K562 (cell line): Measurements from ENCODE around the gene ANTKMT. TPM values are rescaled to one million over a fixed set of nuclear protein-coding genes. Genes with fewer than 3 reads are reported as not detected.

Experiments used
- ARHGAP35 ChIP-seq: fragments of 450-650 bp; IDR thresholded peaks from 2 replicates; pipeline ENCODE4 v1.6.1; 2018; ENCODE audit not compliant: partially characterized antibody
- BCL6 ChIP-seq: fragments of 250-450 bp; sonication (Bioruptor Pico); IDR thresholded peaks from 2 replicates; pipeline ENCODE4 v1.4.0; 2020
- CBFA2T2 ChIP-seq: fragments of 450-650 bp; conservative IDR thresholded peaks from 2 replicates; pipeline ENCODE4 v1.6.1; 2017; ENCODE audit warnings: mild to moderate bottlenecking
- ETS2 ChIP-seq: IDR thresholded peaks from 2 replicates; pipeline ENCODE4 v1.6.1; 2016; ENCODE audit warnings: borderline replicate concordance, missing genetic modification characterization, mild to moderate bottlenecking, moderate library complexity, missing compliant biosample characterization; ENCODE audit not compliant: poor library complexity, severe bottlenecking
- HLTF ChIP-seq: fragments of 450-650 bp; IDR thresholded peaks from 2 replicates; pipeline ENCODE4 v1.6.1; 2016
- MBD2 ChIP-seq: sonication (generic); IDR thresholded peaks from 2 replicates; pipeline ENCODE4 v1.6.1; 2016; ENCODE audit warnings: low read depth, borderline replicate concordance
- NRF1 ChIP-seq, 2 experiments: fragments of 450-650 bp; IDR thresholded peaks in 1 of 2; conservative IDR thresholded peaks in 1 of 2; 2 replicates each; pipeline ENCODE4 v1.6.1; 2014; ENCODE audit warnings: mild to moderate bottlenecking in 2 of 2
- PHF21A ChIP-seq: fragments of 450-650 bp; IDR thresholded peaks from 2 replicates; pipeline ENCODE4 v1.6.1; 2017; ENCODE audit warnings: low read depth, borderline replicate concordance
- RB1 ChIP-seq: fragments of 450-650 bp; IDR thresholded peaks from 2 replicates; pipeline ENCODE4 v1.6.1; 2017; ENCODE audit warnings: low read depth, mild to moderate bottlenecking
- SRSF3 ChIP-seq: fragments of 200-400 bp; formaldehyde crosslinking; IDR thresholded peaks from 2 replicates; pipeline ENCODE4 v1.6.1; 2016; ENCODE audit warnings: mild to moderate bottlenecking, low read length, moderate library complexity; ENCODE audit not compliant: insufficient read depth
- ZBTB33 ChIP-seq: sonication (generic); formaldehyde crosslinking; IDR thresholded peaks from 2 replicates; pipeline ENCODE4 v1.8.1; 2023; ENCODE audit warnings: mild to moderate bottlenecking, missing genetic modification reagents
- ZNF23 ChIP-seq: fragments of 250-450 bp; sonication (Bioruptor Pico); IDR thresholded peaks from 2 replicates; pipeline ENCODE4 v1.4.0; 2020; ENCODE audit warnings: mild to moderate bottlenecking
- ZNF239 ChIP-seq: fragments of 250-450 bp; sonication (Bioruptor Pico); IDR thresholded peaks from 2 replicates; pipeline ENCODE4 v1.4.0; 2020; ENCODE audit warnings: mild to moderate bottlenecking
- ZNF561 ChIP-seq: fragments of 450-650 bp; formaldehyde crosslinking; conservative IDR thresholded peaks from 2 replicates; pipeline ENCODE4 v1.4.0; 2020; ENCODE audit warnings: mild to moderate bottlenecking, moderate library complexity
- ZNF584 ChIP-seq: fragments of 200-800 bp; sonication (Bioruptor generic); IDR thresholded peaks from 2 replicates; pipeline ENCODE4 v1.6.1; 2016; ENCODE audit warnings: low read depth, mild to moderate bottlenecking, missing genetic modification characterization, missing compliant biosample characterization
- ZNF644 ChIP-seq: fragments of 200-800 bp; sonication (Bioruptor generic); IDR thresholded peaks from 2 replicates; pipeline ENCODE4 v1.6.1; 2016; ENCODE audit warnings: low read depth, missing genetic modification characterization, missing compliant biosample characterization
- polyA plus RNA-seq, 8 experiments: library from polyadenylated mRNA; depleted of rRNA in 4 of 8; stranded (reverse) in 5 of 8; unstranded in 3 of 8; fragments of >200 nt; fragmentation: Nextera tagmentation in 2 of 8; fragmentation: Illumina TruSeq in 1 of 8; extraction: Ambion mirVana in 2 of 8; extraction: Trizol in 1 of 8; gene quantifications; 2 replicates each; pipeline versions ENCODE4 v1.2.1 to v1.2.3, GENCODE V29; 2011 to 2014; ENCODE audit warnings: inconsistent platforms in 1 of 8, missing spikeins in 1 of 8
- total RNA-seq, 7 experiments: library from RNA; depleted of rRNA in 6 of 7; stranded (reverse); fragments of >200 nt in 6 of 7; fragmentation: Illumina TruSeq in 2 of 7; extraction: Trizol in 2 of 7; gene quantifications; 2 replicates each; pipeline versions ENCODE4 v1.2.1 to v1.2.3, GENCODE V29; 2011 to 2021; ENCODE audit warnings: low replicate concordance in 1 of 7
- TF ChIP-seq, protein P1 (sequence below): IDR thresholded peaks from 3 replicates; pipeline ENCODE4 v1.6.1; 2011; ENCODE audit warnings: borderline replicate concordance, mild to moderate bottlenecking; ENCODE audit not compliant: insufficient read length, insufficient read depth
- TF ChIP-seq, protein P2 (sequence below), 2 experiments: fragments of 150-350 bp in 1 of 2; IDR thresholded peaks; 2 replicates each; pipeline ENCODE4 v1.6.1; 2012 to 2016; ENCODE audit warnings: low read depth in 2 of 2, low read length in 2 of 2, mild to moderate bottlenecking in 1 of 2, moderate library complexity in 1 of 2
- TF ChIP-seq, protein P3 (sequence below): fragments of 450-650 bp; IDR thresholded peaks from 2 replicates; pipeline ENCODE4 v1.7.1; 2018; ENCODE audit warnings: mild to moderate bottlenecking, low read depth; ENCODE audit not compliant: partially characterized antibody

The ANTKMT gene
- total and polyA plus RNA-seq, 9 of the 15 experiments (the other 6 are each of a cell fraction or from before 2014, with no cell fraction given) = 0.58 to 217 (median 19.1) TPM

DNA sequence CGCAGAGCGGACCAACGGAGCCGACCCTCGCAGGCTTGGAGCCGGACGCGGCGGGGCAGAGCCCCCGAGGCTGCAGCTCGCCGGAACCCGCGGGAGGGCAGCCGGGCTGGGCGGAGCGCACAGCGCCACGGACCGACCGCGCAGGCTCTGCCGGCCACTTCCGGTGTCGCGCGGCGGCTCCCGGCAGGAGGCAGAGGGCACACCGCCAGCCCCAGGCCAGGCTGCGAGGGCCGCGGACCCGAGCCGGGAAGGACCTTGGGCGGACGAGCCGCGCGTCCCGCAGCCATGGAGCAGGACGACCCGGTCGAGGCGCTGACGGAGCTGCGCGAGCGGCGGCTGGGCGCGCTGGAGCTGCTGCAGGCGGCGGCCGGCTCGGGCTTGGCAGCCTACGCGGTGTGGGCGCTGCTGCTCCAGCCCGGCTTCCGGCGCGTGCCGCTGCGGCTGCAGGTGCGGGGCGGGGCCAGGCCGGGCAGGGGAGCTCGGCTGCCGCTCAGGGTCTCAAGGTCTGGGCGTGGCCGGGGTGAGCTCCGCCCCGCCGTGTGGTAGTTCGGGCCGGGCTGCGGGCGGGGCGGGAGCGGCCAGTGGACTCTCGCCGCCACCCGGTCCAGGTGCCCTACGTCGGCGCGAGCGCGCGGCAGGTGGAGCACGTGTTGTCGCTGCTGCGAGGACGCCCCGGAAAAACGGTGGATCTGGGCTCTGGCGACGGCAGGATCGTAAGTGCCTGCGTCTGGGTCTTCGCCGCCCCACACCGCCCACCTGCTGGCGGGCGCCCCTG lies at the start of gene ANTKMT (continued):
- TF ChIP-seq, protein P1, sequence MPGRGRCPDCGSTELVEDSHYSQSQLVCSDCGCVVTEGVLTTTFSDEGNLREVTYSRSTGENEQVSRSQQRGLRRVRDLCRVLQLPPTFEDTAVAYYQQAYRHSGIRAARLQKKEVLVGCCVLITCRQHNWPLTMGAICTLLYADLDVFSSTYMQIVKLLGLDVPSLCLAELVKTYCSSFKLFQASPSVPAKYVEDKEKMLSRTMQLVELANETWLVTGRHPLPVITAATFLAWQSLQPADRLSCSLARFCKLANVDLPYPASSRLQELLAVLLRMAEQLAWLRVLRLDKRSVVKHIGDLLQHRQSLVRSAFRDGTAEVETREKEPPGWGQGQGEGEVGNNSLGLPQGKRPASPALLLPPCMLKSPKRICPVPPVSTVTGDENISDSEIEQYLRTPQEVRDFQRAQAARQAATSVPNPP = no peak
- no peak for TF ChIP-seq ZNF23 (CRISPR knock-in tag)
- TF ChIP-seq, protein P2, sequence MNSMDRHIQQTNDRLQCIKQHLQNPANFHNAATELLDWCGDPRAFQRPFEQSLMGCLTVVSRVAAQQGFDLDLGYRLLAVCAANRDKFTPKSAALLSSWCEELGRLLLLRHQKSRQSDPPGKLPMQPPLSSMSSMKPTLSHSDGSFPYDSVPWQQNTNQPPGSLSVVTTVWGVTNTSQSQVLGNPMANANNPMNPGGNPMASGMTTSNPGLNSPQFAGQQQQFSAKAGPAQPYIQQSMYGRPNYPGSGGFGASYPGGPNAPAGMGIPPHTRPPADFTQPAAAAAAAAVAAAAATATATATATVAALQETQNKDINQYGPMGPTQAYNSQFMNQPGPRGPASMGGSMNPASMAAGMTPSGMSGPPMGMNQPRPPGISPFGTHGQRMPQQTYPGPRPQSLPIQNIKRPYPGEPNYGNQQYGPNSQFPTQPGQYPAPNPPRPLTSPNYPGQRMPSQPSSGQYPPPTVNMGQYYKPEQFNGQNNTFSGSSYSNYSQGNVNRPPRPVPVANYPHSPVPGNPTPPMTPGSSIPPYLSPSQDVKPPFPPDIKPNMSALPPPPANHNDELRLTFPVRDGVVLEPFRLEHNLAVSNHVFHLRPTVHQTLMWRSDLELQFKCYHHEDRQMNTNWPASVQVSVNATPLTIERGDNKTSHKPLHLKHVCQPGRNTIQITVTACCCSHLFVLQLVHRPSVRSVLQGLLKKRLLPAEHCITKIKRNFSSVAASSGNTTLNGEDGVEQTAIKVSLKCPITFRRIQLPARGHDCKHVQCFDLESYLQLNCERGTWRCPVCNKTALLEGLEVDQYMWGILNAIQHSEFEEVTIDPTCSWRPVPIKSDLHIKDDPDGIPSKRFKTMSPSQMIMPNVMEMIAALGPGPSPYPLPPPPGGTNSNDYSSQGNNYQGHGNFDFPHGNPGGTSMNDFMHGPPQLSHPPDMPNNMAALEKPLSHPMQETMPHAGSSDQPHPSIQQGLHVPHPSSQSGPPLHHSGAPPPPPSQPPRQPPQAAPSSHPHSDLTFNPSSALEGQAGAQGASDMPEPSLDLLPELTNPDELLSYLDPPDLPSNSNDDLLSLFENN (IDR thresholded peaks at IDR 0.05; ENCODE audit: low read depth in 2 of 2, low read length in 2 of 2) = no peak; a peak in 1 of 4 replicates
- no peak; the same call in 1 of the 2 replicates for TF ChIP-seq MBD2
- TF ChIP-seq ZNF239 (CRISPR knock-in tag) = no peak
- no peak for TF ChIP-seq SRSF3
- TF ChIP-seq, protein P3, sequence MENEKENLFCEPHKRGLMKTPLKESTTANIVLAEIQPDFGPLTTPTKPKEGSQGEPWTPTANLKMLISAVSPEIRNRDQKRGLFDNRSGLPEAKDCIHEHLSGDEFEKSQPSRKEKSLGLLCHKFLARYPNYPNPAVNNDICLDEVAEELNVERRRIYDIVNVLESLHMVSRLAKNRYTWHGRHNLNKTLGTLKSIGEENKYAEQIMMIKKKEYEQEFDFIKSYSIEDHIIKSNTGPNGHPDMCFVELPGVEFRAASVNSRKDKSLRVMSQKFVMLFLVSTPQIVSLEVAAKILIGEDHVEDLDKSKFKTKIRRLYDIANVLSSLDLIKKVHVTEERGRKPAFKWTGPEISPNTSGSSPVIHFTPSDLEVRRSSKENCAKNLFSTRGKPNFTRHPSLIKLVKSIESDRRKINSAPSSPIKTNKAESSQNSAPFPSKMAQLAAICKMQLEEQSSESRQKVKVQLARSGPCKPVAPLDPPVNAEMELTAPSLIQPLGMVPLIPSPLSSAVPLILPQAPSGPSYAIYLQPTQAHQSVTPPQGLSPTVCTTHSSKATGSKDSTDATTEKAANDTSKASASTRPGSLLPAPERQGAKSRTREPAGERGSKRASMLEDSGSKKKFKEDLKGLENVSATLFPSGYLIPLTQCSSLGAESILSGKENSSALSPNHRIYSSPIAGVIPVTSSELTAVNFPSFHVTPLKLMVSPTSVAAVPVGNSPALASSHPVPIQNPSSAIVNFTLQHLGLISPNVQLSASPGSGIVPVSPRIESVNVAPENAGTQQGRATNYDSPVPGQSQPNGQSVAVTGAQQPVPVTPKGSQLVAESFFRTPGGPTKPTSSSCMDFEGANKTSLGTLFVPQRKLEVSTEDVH = peak; percentile 6
- peak; percentile 78 to 84; a peak in 3 of 4 replicates for TF ChIP-seq NRF1 (conservative IDR thresholded peaks at IDR 0.05 in 1 of 2, IDR thresholded peaks at IDR 0.05 in 1 of 2)
- no peak for TF ChIP-seq PHF21A
- no peak for TF ChIP-seq HLTF
- peak; percentile 71 for TF ChIP-seq ETS2 (tag)
- no peak for TF ChIP-seq BCL6 (CRISPR knock-in tag)
- TF ChIP-seq ZBTB33 = no peak; the same call in 1 of the 2 replicates
- no peak for TF ChIP-seq ARHGAP35
- TF ChIP-seq CBFA2T2 = no peak
- no peak for TF ChIP-seq ZNF584
- TF ChIP-seq ZNF561 (CRISPR knock-in tag) = no peak
- TF ChIP-seq RB1 = peak; percentile 85
- TF ChIP-seq ZNF644 (tag) = no peak
